RPMI8226 (cell line): ENCODE measurements around the gene RBM8A.
A peak's percentile ranks its signal among the peaks of the same experiment; 100 is the strongest.

Experiments used
- DNase-seq: peaks from one replicate; pipeline ENCODE4 v3.0.0-alpha.2; 2015

RBM8A gene

DNA sequence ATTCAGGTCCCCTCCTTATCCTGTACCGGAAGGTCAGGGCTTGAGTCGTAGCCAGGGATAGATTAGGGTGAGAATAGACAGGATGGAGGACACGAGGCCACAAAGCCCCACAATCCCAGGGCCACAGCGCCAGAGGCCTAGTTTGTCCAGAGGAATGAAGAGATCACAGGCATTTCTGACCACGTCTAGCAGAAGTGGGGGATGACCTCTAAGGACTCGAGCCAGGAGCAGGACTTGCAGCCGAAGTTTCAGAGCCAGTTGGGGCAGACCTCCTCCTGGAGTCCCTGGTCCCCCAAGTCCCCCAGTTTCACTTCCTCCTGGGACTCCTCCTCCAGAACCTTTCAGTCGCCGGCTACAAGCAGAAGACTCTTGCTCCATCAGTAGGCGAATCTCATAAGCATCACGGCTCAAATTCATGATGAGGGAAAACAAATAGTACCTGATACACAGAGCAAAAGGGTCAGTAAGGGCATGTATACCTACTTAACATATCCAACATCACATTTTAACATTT, 15.1 kb downstream of the RBM8A start:
- DNase-seq: no peak

GRCh38 chr1:145908653-145909052, 18.6 kb downstream of the RBM8A start:
- DNase-seq: no peak

DNA sequence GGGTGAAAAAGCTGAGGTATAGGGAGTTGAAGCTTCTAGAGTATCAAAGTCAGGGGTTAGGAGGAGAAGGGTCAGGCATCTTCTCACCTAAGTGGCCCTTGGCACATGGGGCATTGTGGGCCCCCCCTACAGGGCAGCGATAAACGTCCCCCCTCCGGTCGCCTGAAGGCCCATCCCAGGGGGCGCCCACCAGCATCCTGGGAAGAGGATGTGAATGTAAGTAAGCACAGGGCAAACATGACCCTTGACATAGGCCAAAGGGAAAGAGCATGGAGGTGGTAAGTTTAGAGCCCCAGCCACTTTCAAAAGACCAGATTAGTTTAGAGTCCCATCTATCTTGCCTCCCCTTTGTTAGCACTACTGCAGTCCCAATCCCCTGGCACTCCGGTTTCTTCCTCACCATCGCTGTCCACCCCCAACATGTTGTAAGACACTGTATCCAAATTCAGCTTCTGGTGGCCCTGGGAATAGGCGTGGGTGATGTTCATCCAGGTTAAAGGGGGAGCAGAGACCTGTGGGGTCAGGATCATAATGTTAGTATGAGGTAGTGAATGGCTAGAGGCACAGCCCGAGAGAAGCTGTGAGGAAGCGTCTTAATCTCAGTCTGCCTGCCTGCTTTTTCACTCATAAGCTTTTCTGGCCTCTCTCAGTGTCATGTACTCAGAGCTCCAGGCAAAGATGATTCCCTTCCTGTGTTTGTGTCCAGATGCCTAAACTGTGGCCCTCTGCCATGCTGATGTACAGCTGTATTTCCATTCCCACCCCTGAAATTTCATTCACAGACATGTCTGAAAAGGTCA, 20.1 kb downstream of the RBM8A start:
- no peak for DNase-seq

- no peak for DNase-seq
Observed at GRCh38 chr1:145901312-145902021, 25.8 kb downstream of the RBM8A start.

DNA sequence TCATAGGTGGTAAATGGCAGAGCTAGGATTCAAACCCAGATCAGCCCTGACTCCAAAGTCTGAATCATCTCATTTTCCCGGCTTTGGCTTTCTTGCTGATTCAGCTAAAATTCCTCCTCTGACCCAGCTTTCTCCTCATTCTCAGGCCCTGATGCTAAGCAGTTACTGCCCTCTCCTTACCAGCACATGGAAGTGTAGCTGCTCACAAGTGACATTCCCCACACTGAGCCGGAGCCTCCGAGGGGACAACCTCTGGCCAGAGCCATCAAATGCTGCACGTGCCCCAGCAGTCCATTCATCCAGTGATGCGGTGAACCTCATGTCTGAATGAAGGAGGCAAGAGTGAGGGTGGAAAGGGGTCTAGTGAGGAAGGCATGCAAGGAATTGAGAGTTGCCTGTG, 28.5 kb downstream of the RBM8A start:
- DNase-seq: no peak

- no peak for DNase-seq
Observed at GRCh38 chr1:145897969-145898368, 29.3 kb downstream of the RBM8A start.

- DNase-seq: no peak
Observed at GRCh38 chr1:145895471-145895870, 31.8 kb downstream of the RBM8A start.

DNA sequence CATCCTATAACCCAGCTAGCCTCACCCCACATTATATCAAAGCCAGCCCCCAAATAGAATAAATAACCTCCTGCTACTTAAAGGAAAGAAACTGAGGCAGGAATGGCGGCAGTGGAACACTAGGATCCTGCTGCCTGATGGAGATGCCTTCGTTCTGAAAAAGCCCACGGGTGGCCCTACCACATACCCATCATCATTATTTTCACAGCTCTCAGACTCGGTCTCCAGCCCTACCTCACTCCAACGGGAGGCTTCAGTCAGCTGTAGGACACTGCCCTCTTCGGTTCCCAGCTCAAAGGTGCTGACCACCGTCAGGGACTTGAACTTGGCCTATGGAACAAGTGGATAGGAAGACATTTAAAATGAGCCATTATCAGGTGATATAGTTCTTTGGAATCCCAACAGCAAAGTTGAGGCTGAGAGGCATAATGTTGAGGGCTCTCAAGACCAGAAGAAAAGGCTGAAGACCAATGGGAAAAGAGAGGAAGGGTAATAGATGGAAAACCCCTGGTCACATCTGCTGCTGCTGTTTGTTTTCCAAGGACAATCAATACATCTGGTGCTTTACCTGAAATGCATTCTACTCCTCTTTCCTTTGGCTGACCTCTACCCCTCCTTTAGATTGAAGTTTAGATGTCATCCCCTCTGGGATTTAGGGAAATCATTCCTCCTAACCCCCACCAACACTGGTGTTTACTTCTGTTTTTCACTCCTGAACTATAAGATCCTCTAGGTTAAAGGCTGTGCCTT, 33.8 kb downstream of the RBM8A start:
- DNase-seq: no peak

DNA sequence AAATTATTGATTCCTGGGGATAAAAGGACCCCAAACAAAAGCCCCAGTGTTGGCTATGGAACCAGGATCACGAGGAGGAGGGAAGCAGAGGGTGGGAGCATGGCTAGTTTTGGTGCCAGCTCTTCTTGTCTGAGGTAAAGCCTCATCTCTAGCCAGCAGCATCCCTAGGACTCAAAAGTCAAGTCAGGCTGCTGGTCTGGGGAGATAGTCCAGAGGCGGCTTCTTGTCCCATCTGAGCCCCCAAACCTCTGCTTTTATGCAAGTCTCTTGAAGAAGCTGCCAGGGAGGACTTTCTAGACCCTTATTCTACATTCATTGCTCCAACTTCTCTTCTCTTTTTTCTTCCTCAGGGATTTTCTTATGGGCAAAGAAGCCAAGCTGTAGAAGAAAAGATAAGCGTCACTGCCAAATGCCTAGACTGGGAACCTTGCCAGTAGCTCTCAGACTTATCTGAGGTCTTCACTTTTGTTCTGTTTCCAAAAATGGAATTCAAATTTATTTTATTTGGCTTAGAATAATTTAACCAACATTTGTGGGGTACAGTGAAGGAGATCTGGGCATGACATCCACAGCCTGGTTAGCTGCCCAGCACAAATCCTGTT, 34.7 kb downstream of the RBM8A start:
- peak; percentile 21 for DNase-seq

- DNase-seq: peak; percentile 88
Observed at GRCh38 chr1:145891587-145892485, 35.4 kb downstream of the RBM8A start.

DNA sequence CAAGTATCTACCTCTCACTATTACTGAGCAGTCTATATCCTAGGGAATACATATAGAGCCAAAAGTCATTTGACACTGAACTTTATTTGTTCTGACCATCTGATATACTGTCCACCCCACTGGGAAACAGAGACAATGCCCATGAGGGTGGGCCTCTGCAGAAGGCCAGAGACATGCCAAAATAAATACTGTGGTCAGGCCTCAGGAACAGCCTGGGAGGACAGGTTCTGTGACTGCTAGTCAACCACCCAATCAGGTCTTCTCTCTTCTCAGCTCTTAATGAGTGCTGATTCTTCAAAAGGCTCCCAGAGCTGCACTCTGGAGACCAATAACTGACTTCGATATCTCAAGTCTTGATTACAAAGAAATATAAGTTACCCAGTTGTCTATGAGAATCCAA, 36.1 kb downstream of the RBM8A start:
- no peak for DNase-seq

DNA sequence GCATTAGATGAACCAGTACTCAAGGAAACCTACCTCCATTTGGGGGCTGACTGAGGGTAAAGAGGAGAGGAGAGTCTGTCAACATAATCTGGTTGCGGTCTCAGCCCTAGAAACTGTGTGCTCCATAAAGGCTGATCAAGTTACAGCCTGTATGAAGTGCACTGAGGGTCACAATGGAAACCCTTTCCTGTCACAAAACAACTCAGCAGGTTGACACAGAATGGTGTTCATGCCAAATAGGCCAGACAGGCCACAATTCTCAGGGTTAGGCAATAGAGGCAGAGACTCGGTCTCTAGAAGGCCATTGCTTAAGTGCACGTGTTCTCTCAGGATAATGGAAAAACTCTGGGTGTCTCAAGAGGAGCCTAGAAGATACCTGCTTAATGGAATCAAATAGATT, 37.6 kb downstream of the RBM8A start:
- no peak for DNase-seq

GRCh38 chr1:145887631-145888030, 39.7 kb downstream of the RBM8A start:
- DNase-seq: no peak

GRCh38 chr1:145886816-145887215, 40.5 kb downstream of the RBM8A start:
- DNase-seq: no peak

DNA sequence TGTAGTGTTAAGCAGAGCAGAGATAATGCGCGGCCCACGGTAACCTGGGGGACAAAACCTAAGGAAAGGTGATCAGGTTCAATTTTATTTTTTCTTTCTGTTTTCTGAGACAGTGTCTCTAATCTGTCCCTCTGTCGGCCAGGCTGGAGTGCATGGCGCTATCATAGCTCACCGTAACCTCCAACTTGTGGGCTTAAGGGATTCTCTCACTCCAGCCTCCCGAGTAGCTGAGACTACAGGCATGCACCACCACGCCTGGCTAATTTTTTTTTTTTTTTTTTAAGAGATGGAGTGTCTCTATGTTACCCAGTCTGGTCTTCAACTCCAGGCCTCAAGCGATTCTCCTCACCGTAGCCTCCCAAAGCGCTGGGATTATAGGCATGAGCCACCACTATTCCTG, 40.9 kb downstream of the RBM8A start:
- DNase-seq: no peak

- DNase-seq: peak; percentile 90
Observed at GRCh38 chr1:145885738-145886287, 41.5 kb downstream of the RBM8A start, which contains the start of gene ANKRD35. TSS of gene ANKRD35 (minus strand) at chr1:145885866. CDS start at chr1:145885758, 108 bp downstream.

GRCh38 chr1:145884675-145885074, 42.6 kb downstream of the RBM8A start:
- no peak for DNase-seq

DNA sequence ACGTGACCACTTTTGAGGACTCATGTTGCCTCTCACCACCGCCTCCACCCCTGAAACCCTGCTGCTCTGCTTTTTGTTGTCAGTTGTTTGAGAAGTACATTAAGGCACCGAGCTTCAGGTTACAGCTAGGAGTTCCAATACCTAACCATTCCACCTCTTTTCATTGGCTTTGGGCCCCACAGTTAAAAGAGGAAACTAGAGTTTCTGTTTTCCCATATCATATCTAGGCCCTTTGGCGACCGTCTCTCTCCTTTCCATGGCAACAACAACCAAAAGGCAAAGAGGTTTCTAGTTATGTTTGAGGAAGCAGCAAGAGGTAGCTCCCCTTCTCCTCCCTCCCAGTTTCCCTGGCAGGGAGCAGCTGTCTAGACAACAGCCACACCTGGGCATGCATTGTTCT, 47.5 kb downstream of the RBM8A start:
- DNase-seq: peak; percentile 38

DNA sequence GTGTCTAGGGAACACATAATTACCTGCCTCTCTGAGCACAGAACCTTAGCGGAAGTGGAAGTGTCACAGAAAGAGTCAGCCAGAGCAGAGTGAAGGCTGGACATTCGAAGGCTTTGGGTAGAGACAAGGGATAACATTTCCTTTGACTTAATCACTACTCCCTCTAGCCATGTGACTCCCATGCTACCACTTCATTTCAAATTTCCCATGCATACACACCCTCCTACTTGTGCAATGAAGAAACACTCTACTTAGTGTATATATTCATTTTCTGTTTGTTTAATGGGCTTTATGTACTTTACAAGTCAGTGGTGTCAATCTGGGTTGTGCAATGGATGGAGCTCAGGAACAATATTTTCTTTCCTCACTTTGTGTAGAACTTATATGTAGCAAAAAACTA, 48.6 kb downstream of the RBM8A start:
- DNase-seq: no peak

GRCh38 chr1:145877923-145878486, 49.3 kb downstream of the RBM8A start:
- no peak for DNase-seq

DNA sequence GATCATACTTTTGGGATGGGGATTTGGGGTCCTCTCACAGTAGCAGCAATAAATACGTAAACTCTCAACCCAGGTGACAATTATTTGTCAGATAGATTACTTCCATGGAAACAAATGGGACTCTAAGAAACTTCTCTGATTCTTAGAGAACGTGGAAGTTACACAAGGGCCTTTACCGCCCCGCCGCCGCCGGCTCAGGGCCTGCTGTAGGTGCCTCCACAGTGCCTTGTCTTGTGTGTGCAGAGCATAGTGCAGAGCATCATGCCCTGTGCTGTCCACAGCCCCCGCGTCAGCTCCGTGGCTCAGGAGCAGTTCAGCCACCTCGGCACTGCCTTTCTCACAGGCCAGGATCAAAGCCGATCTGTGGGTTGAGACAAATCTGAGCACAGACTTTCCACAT, 52.6 kb downstream of the RBM8A start:
- no peak for DNase-seq
